Muscle layer of duodenum (tissue), 2 donors: Measurements from ENCODE around the gene PPEF2.
"Not testable (repeated sequence)": the region's sequence is repeated elsewhere in the genome, so short reads cannot be mapped to it uniquely, and the experiment has no call there.

Source experiments
- H3K27ac ChIP-seq: one replicate; pipeline ENCODE4 v1.7.0; 2013; ENCODE audit warnings: mild to moderate bottlenecking, low read length
- H3K27me3 ChIP-seq: one replicate; pipeline ENCODE4 v1.7.0; 2013; ENCODE audit warnings: low read depth, mild to moderate bottlenecking, control low read depth, low read length
- H3K36me3 ChIP-seq, 2 donors: one replicate each; pipeline ENCODE4 v1.7.0; 2013; ENCODE audit warnings: low read length in 2 of 2, control low read depth in 1 of 2, mild to moderate bottlenecking in 1 of 2; ENCODE audit not compliant: insufficient read depth in 2 of 2, control insufficient read depth in 1 of 2
- H3K4me1 ChIP-seq, 2 donors: one replicate each; pipeline ENCODE4 v1.7.0; 2013; ENCODE audit warnings: low read length in 2 of 2, mild to moderate bottlenecking in 2 of 2, control low read depth in 1 of 2, moderate library complexity in 1 of 2; ENCODE audit not compliant: insufficient read depth in 2 of 2, control insufficient read depth in 1 of 2
- H3K4me3 ChIP-seq, 2 donors: one replicate each; pipeline ENCODE4 v1.7.0; 2013; ENCODE audit warnings: low read length in 2 of 2, low read depth in 1 of 2, mild to moderate bottlenecking in 1 of 2
- H3K9me3 ChIP-seq, 2 donors: one replicate each; pipeline ENCODE4 v1.7.0; 2013; ENCODE audit warnings: low read length in 2 of 2, control low read depth in 1 of 2, mild to moderate bottlenecking in 1 of 2; ENCODE audit not compliant: control insufficient read depth in 1 of 2
- donor health status: healthy.

PPEF2 gene

GRCh38 chr4:75902352-75902751, at the start of gene PPEF2:
PPEF2 (minus strand) TSS chr4:75902452; CDS start chr4:75896325, 6,127 bp downstream.
- Histone ChIP-seq H3K4me1 (no peaks in the 10 kb centered on the region), H3K27me3 (no peaks in the 10 kb centered on the region), H3K4me3 (no peak within 1 kb of the TSS), H3K9me3 (no peaks in the 10 kb centered on the region), H3K27ac (no peak within 1 kb of the TSS), H3K36me3 (no peaks in the 10 kb centered on the region)

- Histone ChIP-seq H3K27me3 (no peaks in the 10 kb centered on the region), H3K4me1 (no peaks in the 10 kb centered on the region), H3K9me3 (no peaks in the 10 kb centered on the region), H3K4me3 (no peak overlapping the region), H3K27ac (no peak overlapping the region), H3K36me3 (peaks cover 35 to 58% of the 10 kb centered on the region in 2 donors)
Observed at GRCh38 chr4:75950213-75950815, 48.1 kb upstream of the PPEF2 start.

GRCh38 chr4:75948822-75949444, 46.7 kb upstream of the PPEF2 start:
- no peaks in the 10 kb centered on the region for H3K9me3 ChIP-seq
- H3K36me3 ChIP-seq = peaks cover 33 to 47% of the 10 kb centered on the region in 2 donors
- H3K27ac ChIP-seq = no peak overlapping the region
- no peak overlapping the region for H3K4me3 ChIP-seq
- H3K4me1 ChIP-seq = no peaks in the 10 kb centered on the region
- H3K27me3 ChIP-seq = no peaks in the 10 kb centered on the region

- Histone ChIP-seq H3K4me1 (no peaks in the 10 kb centered on the region), H3K4me3 (peak within 1 kb of the TSS; percentile 79 to 97), H3K27ac (peak within 1 kb of the TSS; percentile 51), H3K27me3 (no peaks in the 10 kb centered on the region), H3K9me3 (no peaks in the 10 kb centered on the region), H3K36me3 (peaks cover 0 to 3% of the 10 kb centered on the region in 2 donors)
Observed at GRCh38 chr4:75940692-75941253, 38.5 kb upstream of the PPEF2 start, which contains the start of gene NAAA. NAAA (minus strand) TSS chr4:75941013; CDS start chr4:75940949, 64 bp downstream.

GRCh38 chr4:75939890-75940691, 37.8 kb upstream of the PPEF2 start:
- Histone ChIP-seq H3K27ac (peak overlapping the region; percentile 51), H3K4me3 (peak overlapping the region; percentile 79 to 97), H3K9me3 (no peaks in the 10 kb centered on the region), H3K27me3 (no peaks in the 10 kb centered on the region), H3K36me3 (peaks cover 2 to 6% of the 10 kb centered on the region in 2 donors), H3K4me1 (no peaks in the 10 kb centered on the region)

- no peak overlapping the region for H3K27ac ChIP-seq
- H3K4me3 ChIP-seq = no peak overlapping the region
- peaks cover 5 to 13% of the 10 kb centered on the region in 2 donors for H3K36me3 ChIP-seq
- H3K27me3 ChIP-seq = no peaks in the 10 kb centered on the region
- H3K4me1 ChIP-seq = no peaks in the 10 kb centered on the region
- no peaks in the 10 kb centered on the region for H3K9me3 ChIP-seq
Observed at GRCh38 chr4:75935628-75936027, 33.4 kb upstream of the PPEF2 start.

- Histone ChIP-seq H3K4me3 (no peak overlapping the region), H3K27ac (no peak overlapping the region), H3K36me3 (peaks cover 10 to 30% of the 10 kb centered on the region in 2 donors), H3K4me1 (no peaks in the 10 kb centered on the region), H3K27me3 (no peaks in the 10 kb centered on the region), H3K9me3 (no peaks in the 10 kb centered on the region)
Observed at GRCh38 chr4:75930152-75930551, 27.9 kb upstream of the PPEF2 start.

- H3K9me3 ChIP-seq, H3K27me3 ChIP-seq, H3K4me3 ChIP-seq, H3K27ac ChIP-seq, H3K4me1 ChIP-seq: not testable (repeated sequence)
- peaks cover 9 to 32% of the 10 kb centered on the region in 2 donors for H3K36me3 ChIP-seq
Observed at GRCh38 chr4:75924916-75925315, 22.7 kb upstream of the PPEF2 start.

- H3K9me3 ChIP-seq = no peaks in the 10 kb centered on the region
- H3K4me1 ChIP-seq = peaks cover 0 to 7% of the 10 kb centered on the region in 2 donors
- no peak overlapping the region for H3K4me3 ChIP-seq
- H3K36me3 ChIP-seq = peaks cover 9 to 35% of the 10 kb centered on the region in 2 donors
- H3K27ac ChIP-seq = no peak overlapping the region
- no peaks in the 10 kb centered on the region for H3K27me3 ChIP-seq
Observed at GRCh38 chr4:75924309-75924827, 22.1 kb upstream of the PPEF2 start.

GRCh38 chr4:75922588-75922987, 20.3 kb upstream of the PPEF2 start:
- H3K4me1 ChIP-seq = peaks cover 0 to 7% of the 10 kb centered on the region in 2 donors
- no peaks in the 10 kb centered on the region for H3K9me3 ChIP-seq
- peaks cover 9 to 21% of the 10 kb centered on the region in 2 donors for H3K36me3 ChIP-seq
- no peak overlapping the region for H3K4me3 ChIP-seq
- no peaks in the 10 kb centered on the region for H3K27me3 ChIP-seq
- H3K27ac ChIP-seq = no peak overlapping the region

GRCh38 chr4:75921910-75922309, 19.7 kb upstream of the PPEF2 start:
- Histone ChIP-seq H3K4me3 (no peak overlapping the region), H3K4me1 (peaks cover 0 to 7% of the 10 kb centered on the region in 2 donors), H3K27ac (no peak overlapping the region), H3K27me3 (no peaks in the 10 kb centered on the region), H3K9me3 (no peaks in the 10 kb centered on the region), H3K36me3 (peaks cover 9 to 20% of the 10 kb centered on the region in 2 donors)
